ENCODE measurements around the gene IGFBP7.

DNA sequence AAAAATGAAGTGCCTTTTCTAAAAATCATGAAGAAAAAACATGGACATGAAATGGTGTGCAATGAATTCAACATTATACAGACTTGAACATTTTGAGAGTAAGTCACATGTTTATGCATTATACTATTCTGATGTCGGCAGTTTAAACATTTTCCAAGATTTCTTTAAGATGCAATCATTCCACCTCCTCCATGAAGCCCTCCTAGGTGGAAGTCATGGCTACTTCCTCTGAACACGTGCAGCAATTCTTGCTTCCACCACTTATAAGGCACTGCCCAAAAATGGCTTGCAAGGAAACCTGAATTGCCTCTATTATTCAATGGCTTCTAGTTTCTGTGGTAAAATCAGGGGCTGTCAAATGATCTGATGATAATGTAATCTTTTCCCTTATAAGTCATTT lies 25.8 kb downstream of the IGFBP7 start:
- TF ChIP-seq POLR2A (IDR thresholded peaks at IDR 0.05; ENCODE audit: low read length) (no peak), GATA1 (IDR thresholded peaks at IDR 0.05; ENCODE audit: low read depth, low read length) (no peak)

All from erythroblast (primary cell).